ENCODE measurements around the gene TBC1D14. TPM values are rescaled to one million over a fixed set of nuclear protein-coding genes. Genes with fewer than 3 reads are reported as not detected.

Gene TBC1D14
- total RNA-seq, 1 experiment from 2014 or later = 54.0 TPM

- ChIA-PET POLR2A (no interaction called here), CTCF (interaction anchor here (1.0 kb wide), 1 partner anchor 17 kb away, joined by 3 read pairs; a partner anchor contains a TSS)
- TF ChIP-seq CTCF (IDR thresholded peaks at IDR 0.05; ENCODE audit: insufficient read depth in 1 of 2, low read depth in 1 of 2, low read length in 1 of 2, severe bottlenecking in 1 of 2, unreplicated experiment in 1 of 2) = no peak
- Mint-ChIP-seq H3K4me1 (ENCODE audit: low read depth, unreplicated experiment) (no peaks in the 10 kb centered on the region), H3K4me3 (ENCODE audit: unreplicated experiment) (no peak overlapping the region), H3K27ac (ENCODE audit: unreplicated experiment) (no peak overlapping the region), H3K27me3 (ENCODE audit: insufficient read depth, unreplicated experiment) (no peaks in the 10 kb centered on the region), H3K9me3 (ENCODE audit: unreplicated experiment) (no peaks in the 10 kb centered on the region), H3K36me3 (ENCODE audit: insufficient read depth, unreplicated experiment) (peaks cover 80% of the 10 kb centered on the region)
- intact Hi-C loops (cut with micrococcal nuclease; ENCODE audit: unreplicated experiment) = no loop called here
- no TSS peak for BruUV-seq (replicated peaks)
- peaks cover 2% of the 10 kb centered on the region for H3K36me3 ChIP-seq (ENCODE audit: control insufficient read depth, insufficient read depth, low read length)
- H3K4me1 ChIP-seq = no peaks in the 10 kb centered on the region
- no peaks in the 10 kb centered on the region for H3K27me3 ChIP-seq (replicated peaks; ENCODE audit: control insufficient read depth, insufficient read depth, low read length)
- no peaks in the 10 kb centered on the region for H3K9me3 ChIP-seq
- DNase-seq = no peak
- no peak overlapping the region for H3K4me3 ChIP-seq (ENCODE audit: low read depth, low read length)
Measured at GRCh38 chr4:7059662-7060061, 150.0 kb downstream of the TBC1D14 start.

GRCh38 chr4:7060346-7061150 is 150.9 kb downstream of the TBC1D14 start:
- H3K4me3 Mint-ChIP-seq (ENCODE audit: unreplicated experiment) = no peak overlapping the region
- Histone ChIP-seq H3K9me3 (no peaks in the 10 kb centered on the region), H3K4me3 (ENCODE audit: low read depth, low read length) (no peak overlapping the region), H3K4me1 (no peaks in the 10 kb centered on the region), H3K27me3 (replicated peaks; ENCODE audit: control insufficient read depth, insufficient read depth, low read length) (no peaks in the 10 kb centered on the region), H3K36me3 (ENCODE audit: control insufficient read depth, insufficient read depth, low read length) (peaks cover 2% of the 10 kb centered on the region)
- H3K27ac Mint-ChIP-seq (ENCODE audit: unreplicated experiment) = no peak overlapping the region
- ChIA-PET POLR2A (no interaction called here), CTCF (no interaction called here)
- TSS peak; percentile 1 for BruUV-seq (replicated peaks)
- peaks cover 4% of the 10 kb centered on the region for H3K4me1 Mint-ChIP-seq (ENCODE audit: low read depth, unreplicated experiment)
- H3K27me3 Mint-ChIP-seq (ENCODE audit: insufficient read depth, unreplicated experiment) = no peaks in the 10 kb centered on the region
- intact Hi-C loops (cut with micrococcal nuclease; ENCODE audit: unreplicated experiment) = no loop called here
- peaks cover 76% of the 10 kb centered on the region for H3K36me3 Mint-ChIP-seq (ENCODE audit: insufficient read depth, unreplicated experiment)
- no peak for DNase-seq
- TF ChIP-seq CTCF (IDR thresholded peaks at IDR 0.05; ENCODE audit: insufficient read depth in 1 of 2, low read depth in 1 of 2, low read length in 1 of 2, severe bottlenecking in 1 of 2, unreplicated experiment in 1 of 2) = no peak
- no peaks in the 10 kb centered on the region for H3K9me3 Mint-ChIP-seq (ENCODE audit: unreplicated experiment)

- H3K9me3 ChIP-seq = no peaks in the 10 kb centered on the region
- Mint-ChIP-seq H3K4me1 (ENCODE audit: low read depth, unreplicated experiment) (peaks cover 6% of the 10 kb centered on the region), H3K9me3 (ENCODE audit: unreplicated experiment) (no peaks in the 10 kb centered on the region), H3K36me3 (ENCODE audit: insufficient read depth, unreplicated experiment) (peaks cover 71% of the 10 kb centered on the region), H3K4me3 (ENCODE audit: unreplicated experiment) (no peak overlapping the region), H3K27ac (ENCODE audit: unreplicated experiment) (no peak overlapping the region), H3K27me3 (ENCODE audit: insufficient read depth, unreplicated experiment) (no peaks in the 10 kb centered on the region)
- no peak for DNase-seq
- POLR2A ChIA-PET = no interaction called here
- H3K4me1 ChIP-seq = 0 out of 2 replicates have a peak, but pooled peaks cover 5% of the 10 kb centered on the region
- CTCF ChIA-PET = no interaction called here
- H3K4me3 ChIP-seq (ENCODE audit: low read depth, low read length) = no peak overlapping the region
- intact Hi-C loops (cut with micrococcal nuclease; ENCODE audit: unreplicated experiment) = no loop called here
- TF ChIP-seq CTCF (IDR thresholded peaks at IDR 0.05; ENCODE audit: insufficient read depth in 1 of 2, low read depth in 1 of 2, low read length in 1 of 2, severe bottlenecking in 1 of 2, unreplicated experiment in 1 of 2) = no peak
- H3K36me3 ChIP-seq (ENCODE audit: control insufficient read depth, insufficient read depth, low read length) = peaks cover 2% of the 10 kb centered on the region
- BruUV-seq (replicated peaks) = no TSS peak
- no peaks in the 10 kb centered on the region for H3K27me3 ChIP-seq (replicated peaks; ENCODE audit: control insufficient read depth, insufficient read depth, low read length)
Measured at GRCh38 chr4:7061815-7062214, 152.2 kb downstream of the TBC1D14 start.
